Activated CD4-positive, alpha-beta T cell treated with anti-CD3 and anti-CD28 coated beads for 48 hours (primary cell): ENCODE measurements around the gene HNRNPA1.
"Not testable (repeated sequence)": the region's sequence is repeated elsewhere in the genome, so short reads cannot be mapped to it uniquely, and the experiment has no call there.

Experiments used
- DNase-seq: peaks from one replicate; pipeline ENCODE4 v3.0.0-alpha.2; 2020

Gene HNRNPA1

DNA sequence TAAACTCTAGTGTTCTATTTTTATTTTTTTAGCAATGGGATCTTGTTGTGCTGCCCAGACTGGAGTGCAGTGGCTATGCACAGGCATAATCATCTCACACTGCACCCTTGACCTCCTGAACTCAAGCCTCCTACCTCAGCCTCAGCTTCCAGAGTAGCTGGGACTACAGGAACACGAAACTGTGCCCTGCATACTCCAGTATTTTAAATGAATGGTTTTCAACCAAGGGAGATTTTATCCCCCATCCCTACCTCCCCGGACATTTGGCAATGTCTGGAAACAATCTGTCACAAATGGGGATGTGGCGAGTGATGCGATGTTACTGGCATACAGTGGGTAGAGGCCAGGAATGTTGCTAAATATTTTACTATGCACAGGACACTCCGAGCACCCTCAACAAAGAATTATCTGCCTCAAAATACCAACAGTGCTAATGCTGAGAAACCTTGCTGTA, 2.7 kb upstream of the HNRNPA1 start:
- DNase-seq: no peak

DNA sequence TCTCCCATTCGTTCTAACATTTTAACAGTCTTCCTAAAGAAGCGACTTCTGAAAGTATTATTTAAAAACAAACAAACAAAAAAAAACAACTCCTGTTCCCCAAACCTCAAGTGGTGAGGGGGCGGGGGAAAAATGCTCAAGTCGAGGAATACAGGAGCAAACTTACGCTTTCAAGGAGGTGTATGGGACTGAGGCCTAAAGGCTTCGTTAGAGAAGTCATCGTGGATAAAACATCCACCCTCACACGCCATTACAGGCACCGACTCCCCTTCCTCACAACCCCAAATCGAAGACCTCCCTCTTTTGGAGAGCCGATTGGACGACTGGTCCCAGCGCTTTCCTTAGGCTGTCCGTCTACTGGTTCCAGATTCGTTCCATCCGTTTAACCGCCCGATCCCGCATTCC, 1.3 kb upstream of the HNRNPA1 start:
- DNase-seq: no peak

DNA sequence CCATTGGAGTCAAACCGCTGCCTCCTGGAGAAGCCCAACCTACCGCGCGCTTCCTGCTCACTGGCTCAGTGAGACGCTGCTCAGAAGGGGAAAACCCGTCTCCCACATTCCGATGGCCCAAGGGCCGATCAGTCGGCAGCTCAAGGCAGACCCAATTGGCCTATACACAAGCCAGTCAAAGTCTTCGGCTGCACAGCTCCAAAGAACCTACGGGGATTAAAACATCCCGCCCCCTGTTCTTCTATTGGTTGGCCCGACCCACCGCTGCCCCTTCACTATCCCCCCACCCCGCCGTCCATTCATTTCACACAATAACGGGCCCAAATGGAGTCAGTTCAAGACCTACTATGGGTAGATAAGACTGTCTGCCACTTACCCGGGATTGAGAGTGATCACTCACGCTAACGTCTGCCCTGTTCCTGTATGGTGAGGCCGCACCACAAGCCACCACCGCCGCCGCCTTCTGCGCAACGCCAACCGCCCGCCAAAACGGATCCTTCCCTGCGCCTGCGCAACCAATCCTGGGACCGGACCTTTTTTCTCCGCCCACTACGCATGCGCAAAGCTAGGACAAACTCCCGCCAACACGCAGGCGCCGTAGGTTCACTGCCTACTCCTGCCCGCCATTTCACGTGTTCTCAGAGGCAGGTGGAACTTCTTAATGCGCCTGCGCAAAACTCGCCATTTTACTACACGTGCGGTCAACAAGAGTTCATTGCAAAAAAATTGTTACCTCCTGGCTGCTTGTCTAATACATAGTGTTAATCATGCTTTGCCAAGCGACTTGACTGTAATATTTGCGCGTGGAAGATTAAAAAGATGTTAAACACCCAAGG, 676 bp upstream of the HNRNPA1 start, which contains the start of gene CBX5:
CBX5 (minus strand) TSS at position 491 of the 836 bp plus-strand sequence. CDS start 22,472 bp downstream, outside the sequence.
- DNase-seq: peak; percentile 99

DNA sequence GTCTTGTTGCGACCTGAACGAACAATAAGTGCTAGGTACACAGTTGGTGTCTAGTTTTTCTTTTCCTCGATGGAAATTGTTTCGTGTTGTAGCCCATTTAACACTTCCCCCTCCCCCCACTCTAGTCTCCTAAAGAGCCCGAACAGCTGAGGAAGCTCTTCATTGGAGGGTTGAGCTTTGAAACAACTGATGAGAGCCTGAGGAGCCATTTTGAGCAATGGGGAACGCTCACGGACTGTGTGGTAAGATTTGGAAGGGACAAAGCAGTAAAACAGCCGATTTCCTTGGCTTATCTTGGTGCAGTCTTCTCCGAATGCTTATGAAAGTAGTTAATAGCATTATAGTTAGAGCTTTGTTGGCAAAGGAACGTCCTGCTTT, 724 bp downstream of the HNRNPA1 start:
- not testable (repeated sequence) for DNase-seq

DNA sequence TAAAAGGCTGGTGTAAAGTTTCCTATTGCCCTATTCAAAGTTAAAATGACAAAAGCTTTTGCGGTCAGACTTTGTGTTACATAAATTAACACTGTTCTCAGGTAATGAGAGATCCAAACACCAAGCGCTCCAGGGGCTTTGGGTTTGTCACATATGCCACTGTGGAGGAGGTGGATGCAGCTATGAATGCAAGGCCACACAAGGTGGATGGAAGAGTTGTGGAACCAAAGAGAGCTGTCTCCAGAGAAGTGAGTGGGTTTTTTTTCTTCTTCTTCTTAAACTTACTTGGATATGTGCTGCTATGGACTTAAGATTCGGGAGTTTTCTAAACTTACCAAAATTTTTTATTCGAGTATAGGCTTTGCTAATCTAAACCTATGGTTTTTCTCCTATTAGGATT, 1.2 kb downstream of the HNRNPA1 start:
- DNase-seq: not testable (repeated sequence)

DNA sequence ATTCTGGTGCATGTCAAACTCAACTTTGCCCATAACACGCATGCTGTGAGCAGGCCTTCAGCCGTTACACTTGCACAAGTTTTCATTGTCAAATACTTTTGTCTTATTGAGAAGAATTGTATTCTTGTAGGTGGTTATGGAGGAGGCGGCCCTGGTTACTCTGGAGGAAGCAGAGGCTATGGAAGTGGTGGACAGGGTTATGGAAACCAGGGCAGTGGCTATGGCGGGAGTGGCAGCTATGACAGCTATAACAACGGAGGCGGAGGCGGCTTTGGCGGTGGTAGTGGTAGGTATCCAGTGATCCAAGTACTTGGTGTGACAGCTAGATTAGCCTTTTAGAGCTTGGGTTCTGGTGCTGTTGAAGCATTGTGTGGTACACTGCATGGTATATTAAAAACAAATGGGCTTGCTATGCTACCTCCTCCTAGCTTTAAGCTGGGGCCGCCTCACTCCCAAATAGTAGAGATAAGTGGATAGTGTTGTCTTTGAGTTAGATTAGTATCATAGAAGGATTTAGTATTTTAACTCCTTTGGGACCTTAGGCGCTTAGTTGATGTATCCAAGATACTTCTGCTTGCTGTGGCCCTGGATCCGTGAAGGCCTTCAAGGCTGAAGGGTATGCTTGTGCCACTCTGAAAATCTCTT, 2.5 kb downstream of the HNRNPA1 start:
- DNase-seq: peak; percentile 62

DNA sequence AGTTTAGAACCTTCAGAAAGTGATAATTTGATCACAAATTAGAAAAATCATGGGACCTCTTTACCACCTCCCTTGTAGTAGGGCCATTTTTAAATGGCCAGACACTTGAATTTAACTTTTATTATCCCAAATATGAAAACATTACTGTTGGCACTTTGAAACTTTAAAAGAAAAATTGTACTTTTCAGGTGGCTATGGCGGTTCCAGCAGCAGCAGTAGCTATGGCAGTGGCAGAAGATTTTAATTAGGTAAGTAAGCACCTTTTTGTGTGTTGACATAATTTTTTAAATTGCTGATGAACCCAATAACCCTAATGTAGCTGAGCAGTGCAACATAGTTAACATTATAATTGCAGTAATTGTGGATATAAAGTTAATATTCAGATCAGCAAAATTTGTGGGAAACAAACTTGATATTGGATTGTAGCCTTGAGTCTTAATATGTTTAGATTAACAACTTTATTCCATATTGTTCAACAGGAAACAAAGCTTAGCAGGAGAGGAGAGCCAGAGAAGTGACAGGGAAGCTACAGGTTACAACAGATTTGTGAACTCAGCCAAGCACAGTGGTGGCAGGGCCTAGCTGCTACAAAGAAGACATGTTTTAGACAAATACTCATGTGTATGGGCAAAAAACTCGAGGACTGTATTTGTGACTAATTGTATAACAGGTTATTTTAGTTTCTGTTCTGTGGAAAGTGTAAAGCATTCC, 3.7 kb downstream of the HNRNPA1 start:
- DNase-seq: not testable (repeated sequence)

DNA sequence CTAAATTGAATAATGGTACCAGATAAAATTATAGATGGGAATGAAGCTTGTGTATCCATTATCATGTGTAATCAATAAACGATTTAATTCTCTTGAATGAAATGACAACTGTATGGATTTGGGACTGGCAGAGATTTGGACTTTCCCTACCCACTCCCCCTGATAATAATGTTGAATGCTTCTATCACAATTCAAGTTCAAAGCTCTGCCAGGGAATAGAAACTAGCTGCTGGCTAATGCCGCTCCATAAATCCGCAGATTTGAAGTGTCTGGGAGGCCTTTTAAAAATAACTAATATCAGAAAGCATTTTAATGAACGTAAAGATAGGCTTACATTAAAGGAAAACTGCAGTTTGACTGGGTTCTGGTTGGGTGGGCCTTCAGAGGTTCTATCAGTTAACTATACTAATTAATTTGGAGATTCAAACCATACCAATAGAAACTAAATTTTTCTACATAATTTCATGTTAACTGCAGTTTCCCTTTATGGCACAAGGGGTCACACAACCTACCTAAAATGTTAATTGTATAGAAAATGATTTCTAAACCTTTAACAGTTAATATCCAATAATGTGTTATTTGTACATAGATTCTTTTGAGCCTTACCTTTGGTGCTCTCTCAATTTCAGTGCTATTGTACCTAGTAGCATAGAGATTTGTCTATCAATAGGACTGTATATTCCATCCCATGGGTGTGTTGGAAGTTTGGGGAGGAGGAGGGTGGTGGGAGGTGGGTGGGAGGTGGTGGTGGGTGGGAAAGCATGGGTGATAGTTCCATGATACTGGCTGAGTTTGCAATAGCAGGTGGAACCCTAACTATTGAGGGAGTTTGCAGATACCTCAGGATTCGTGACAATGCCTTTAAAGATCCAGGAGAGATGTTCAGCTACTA, 4.9 kb downstream of the HNRNPA1 start:
- no peak for DNase-seq

DNA sequence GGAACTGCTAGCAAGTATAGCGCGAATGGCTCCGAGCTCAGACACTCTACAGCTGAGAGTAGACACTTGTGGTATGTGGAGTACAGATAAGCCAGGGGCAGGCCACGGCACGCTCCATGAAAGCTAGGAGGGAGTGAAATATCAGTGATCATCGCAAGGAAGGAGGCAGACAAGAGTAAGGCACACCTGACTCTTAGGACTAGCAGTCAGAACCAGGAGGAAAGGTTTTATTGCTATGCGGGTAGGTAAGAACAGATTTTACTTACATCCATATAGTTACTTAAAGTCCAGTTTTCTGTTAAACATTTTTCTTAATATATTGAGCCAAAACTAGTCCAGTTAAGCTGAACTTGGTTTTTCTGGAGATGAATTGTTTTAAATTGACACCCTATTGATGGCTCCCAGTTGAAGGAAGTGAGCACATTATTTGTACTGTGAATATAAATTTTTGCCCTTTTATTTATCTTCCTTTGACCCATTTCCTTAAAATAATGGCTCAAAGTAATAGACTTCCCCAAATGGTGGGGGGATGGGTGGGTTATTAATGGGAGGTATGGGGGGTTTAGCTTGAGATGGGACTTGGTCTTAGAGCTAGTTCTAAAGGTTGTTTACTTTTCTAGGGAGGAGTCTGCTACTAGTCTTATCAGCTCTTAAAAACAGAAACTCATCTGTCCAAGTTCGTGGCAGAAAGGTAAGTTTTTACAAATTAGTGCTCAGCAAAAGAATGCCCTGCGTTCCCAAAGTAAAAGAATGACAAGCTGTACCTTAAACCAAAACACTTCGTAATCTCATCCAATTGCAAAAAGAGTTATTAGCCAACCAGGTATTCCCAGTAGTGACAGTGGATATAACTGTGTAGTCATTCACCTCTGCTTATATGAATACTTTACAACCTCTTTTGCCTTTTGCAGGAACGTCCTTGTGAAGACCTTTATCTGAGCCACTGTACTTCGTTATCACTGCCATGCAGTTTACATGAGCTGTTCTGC, 5.8 kb downstream of the HNRNPA1 start:
- peak; percentile 32 for DNase-seq

DNA sequence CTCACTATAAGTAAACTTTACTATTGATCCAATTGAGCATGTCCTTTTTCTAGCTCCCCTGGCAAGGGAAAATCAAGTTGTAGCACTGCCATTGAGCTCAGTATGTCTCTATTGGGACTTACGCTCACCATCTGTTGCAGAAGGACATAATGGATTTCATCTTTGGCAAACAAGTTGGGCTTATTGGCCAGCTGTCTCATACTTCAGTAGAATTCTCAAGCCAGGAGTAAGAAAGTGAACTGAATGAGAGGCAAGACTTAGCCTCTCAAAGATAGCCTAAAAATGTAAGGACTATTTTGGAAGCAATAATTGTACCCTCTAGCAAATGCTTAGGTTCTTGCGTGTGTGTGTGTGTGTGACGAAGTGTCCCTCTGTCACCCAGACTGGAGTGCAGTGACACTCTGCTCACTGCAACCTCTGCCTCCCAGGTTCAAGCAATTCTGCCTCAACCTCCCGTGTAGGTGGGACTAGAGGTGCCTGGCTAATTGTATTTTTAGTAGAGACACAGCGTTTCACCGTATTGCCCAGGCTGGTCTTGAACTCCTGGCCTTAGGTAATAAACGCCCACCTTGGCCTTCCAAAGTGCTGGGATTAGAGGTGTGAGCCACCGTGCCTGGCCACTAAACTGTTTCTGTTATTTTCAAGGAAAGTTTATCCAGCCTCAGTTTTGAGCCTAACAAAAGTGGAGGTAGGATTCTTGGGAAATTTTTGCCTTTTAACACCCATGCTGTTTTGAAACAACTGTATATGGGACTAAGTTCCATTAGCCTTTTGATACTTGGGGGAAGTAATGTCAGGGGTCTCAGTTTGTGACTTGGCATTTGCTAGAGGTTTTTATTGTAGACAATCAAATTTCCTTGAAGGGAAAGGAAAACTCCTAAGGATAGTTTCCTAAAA, 7.0 kb downstream of the HNRNPA1 start:
- peak; percentile 44 for DNase-seq

DNA sequence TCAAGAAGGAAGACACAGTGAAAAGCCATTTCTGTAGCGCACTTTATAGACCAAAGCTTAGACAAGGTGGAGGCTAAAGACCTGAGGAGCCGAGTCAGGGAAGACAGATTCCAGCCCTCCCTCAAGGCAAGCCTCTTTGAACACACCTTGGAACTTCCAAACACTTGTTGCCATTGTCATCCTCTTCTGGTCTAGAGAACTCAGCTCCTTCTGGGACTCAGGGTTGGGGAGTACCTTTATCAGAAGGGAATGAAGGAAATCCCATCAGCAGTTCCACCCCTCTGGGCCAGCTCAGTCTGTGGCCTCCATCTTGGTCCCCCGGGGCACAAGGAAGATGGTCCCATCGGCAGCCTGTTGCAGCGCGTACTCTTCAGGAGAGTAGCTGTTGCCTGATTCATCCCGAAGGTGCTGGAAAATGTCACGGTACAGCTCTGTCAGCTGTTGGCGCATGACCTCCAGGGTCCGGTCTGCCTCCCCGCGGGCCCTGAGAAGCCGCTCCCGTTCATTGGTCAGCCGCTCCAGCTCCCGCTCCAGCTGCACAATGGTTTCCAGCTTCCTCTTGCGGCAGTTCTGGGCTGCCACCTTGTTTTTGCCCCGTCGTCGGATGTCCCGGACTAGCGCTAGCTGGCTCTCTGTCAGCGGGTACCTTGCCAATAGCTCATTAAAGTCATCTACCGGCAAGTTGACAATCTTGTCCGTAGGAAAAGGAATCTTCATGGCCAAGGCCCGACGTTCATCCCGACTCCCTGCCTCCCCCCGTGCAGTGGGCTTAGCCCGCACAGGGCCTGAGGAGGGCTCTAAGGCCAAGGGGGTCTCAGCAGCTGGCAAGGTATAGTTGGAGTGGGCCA, 11.8 kb downstream of the HNRNPA1 start:
- no peak for DNase-seq

DNA sequence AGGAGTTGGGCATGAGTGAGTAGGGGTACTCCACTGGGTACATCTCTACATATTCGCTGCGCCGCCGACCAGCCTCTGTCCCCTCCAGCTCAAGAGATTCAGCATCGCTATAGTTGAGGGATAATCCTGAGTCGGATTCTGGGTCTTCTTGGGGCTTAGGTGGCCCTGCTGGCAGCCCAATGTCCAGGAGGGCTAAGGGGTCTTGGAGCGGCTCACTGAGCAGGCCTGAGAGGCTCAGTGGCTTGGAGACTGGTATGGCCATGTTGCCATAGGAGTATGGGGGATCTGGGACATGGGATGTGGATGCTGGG, 12.4 kb downstream of the HNRNPA1 start:
- DNase-seq: no peak

DNA sequence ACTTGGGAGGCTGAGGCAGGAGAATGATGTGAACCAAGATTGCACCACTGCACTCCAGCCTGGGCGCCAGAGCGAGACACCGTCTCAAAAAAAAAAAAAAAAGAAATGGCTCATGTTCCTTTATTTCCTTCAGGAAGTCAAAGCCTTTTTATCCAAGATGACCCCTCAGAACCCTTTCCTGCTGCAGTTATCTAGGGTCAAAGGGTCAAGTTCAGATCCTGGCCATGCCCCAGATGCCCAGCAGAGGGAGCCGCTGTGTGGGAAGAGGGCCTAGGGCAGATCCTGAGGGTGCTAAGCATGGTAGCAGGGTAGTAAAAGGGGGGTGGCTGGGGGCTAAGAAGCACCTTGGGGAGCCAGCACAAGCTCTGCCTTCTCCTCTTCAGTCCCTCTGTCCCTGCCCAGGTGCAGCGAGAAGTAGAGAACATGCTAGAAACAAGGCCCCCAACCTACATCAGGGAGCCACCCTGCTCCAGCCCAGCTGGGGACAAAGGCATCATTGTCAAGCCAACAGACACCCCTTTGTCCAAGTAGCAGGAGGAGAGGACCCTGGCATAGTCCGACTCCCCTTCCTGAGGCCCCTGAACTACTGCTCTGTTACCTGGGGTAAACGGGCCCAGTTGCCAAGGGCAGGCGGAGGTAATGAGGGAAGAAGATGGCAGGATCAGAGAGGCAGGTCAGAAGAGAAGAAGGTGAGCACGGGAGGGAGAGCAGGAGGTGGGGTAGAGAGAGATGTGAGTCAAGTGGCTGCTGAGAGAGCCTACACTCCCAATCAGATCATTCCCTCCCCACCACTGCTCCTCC, 13.8 kb downstream of the HNRNPA1 start:
- peak; percentile 75 for DNase-seq

DNA sequence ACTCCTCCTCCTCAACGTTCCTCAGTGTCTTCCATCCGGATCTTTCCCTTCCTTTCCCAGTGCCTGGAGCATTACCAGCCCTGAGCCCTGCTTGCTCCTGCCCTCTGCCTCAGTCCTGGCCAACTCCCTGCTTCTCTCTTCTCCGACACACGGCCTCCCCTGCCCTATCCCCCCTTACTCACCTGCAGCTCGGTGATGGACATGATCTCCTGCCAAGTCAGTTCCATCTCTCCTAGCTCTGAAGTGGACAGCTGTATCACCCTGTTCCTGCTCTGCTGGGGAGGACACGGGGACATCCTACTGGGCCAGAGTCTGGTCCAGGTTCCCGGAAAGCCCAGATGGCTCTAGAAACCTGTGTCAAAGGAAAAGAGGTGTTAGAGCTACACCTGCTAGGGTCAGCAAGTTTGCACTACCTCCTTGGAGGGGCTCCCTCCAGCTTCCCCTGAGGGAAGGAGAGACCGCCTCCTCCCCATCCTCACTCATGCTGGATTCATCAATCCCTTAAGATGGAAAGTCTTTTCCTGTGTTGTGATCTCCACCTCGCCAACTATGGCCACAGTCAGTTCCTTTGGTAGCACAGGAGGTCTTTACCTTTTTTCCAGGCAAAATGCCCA, 14.5 kb downstream of the HNRNPA1 start:
- no peak for DNase-seq

DNA sequence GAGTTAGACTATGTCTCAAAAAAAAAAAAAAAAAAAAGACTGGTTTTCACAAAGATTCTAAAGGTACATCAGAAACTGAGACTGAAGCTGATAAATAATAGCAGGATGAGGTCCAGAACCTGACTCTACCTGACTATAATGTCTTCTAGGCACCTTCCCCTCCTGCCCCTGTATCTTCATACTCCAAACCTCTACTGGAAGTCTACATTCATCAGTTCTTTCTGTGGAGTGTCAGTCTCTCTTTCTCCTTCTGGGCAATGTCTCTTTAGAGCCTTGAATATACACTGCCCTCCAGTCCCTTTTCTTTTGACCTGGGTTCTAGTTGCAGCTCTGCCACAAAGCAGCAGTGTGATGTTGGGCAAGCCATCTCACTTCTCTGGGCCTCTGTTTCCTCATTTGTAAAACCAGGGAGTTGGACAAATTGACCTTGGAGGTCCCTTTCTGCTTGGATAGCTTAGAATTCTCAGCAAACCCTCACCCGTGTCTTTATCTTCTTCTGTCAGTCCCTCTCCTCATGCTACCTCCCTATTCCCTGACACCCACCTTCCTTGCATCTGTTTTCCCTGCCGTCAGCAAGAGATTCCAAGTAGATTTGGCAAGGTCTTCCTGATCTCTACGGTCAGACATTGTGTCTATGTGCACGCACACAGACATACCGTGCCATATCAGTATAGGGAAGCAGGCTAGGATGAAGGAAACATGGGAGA, 16.0 kb downstream of the HNRNPA1 start:
- no peak for DNase-seq

DNA sequence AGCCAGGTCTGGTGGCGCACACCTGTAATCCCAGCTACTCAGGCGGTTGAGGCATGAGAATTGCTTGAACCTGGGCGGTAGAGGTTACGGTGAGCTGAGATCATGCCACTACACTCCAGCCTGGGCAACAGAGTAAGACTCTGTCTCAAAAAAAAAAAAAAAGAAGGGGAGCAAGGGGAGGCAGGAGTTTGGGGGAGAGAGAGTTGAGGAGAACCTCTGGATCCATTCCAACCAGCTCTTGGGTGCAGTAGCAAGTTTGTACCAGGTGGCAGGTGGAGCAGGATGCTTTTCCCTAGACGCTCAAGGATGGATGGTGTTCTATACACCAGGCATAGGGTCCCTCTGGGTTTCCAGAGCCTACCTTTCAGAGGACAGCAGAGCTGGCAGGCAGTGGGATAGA, 18.4 kb downstream of the HNRNPA1 start:
- no peak for DNase-seq

DNA sequence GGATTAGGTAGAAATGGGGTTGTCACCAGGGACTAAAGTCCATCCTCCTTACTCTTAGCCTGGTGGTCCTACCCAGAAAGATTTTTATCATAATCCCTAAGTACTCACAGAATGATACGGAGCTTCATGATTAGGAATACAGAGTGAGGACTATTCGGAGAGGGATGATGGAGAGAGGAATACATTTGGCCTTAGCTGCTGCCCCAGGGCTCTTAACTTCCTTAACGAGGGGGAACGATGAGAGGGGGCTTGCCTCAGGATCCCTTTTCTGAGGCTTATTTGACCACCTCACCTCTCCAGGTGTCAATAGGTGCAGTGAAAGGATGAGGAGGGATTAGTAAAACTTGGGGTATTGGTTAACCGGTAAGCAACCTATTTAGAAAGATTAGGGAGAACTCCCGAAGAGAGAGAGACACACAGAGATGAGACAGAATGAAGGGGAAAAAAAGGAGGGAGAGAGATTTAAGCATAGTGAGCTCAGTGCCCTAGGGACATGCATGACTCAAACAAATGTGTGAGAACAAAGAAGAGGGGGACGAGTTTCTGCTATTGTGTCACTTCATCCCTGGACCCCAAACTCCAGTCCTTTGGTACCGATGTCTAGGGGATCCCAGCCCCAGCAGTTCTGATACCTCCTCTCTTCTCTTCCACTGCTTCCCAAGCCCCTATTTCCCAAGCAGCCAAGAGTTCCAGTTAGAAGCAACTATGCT, 19.1 kb downstream of the HNRNPA1 start:
- DNase-seq: no peak
